GM19238 (cell line): ENCODE data around the gene FAM117B.
"Not testable (repeated sequence)": the region's sequence is repeated elsewhere in the genome, so short reads cannot be mapped to it uniquely, and the experiment has no call there.

ENCODE experiments used
- DNase-seq: peaks from one replicate; pipeline ENCODE4 v3.0.0; 2011; ENCODE audit warnings: low spot score; ENCODE audit not compliant: insufficient read length

Gene FAM117B

DNA sequence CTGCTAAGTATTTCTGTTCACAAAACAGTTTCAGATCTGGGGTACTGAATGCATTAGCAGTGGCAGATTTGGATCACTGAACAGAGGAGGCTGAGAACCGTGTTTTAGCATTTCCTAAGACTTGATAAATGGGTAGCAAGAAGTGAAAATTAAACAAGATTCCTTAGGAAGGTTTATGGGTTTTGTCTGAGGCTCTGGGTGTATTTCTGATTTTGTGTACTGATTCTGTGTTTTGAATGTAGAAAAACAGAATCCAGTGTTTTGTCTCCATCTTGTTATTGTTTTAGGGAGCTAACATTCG, 1.4 kb downstream of the FAM117B start:
- DNase-seq = no peak

GRCh38 chr2:202638721-202639120, 4.0 kb downstream of the FAM117B start:
- DNase-seq = no peak

GRCh38 chr2:202639231-202639630, 4.5 kb downstream of the FAM117B start:
- no peak for DNase-seq

GRCh38 chr2:202642567-202642966, 7.8 kb downstream of the FAM117B start:
- no peak for DNase-seq

DNA sequence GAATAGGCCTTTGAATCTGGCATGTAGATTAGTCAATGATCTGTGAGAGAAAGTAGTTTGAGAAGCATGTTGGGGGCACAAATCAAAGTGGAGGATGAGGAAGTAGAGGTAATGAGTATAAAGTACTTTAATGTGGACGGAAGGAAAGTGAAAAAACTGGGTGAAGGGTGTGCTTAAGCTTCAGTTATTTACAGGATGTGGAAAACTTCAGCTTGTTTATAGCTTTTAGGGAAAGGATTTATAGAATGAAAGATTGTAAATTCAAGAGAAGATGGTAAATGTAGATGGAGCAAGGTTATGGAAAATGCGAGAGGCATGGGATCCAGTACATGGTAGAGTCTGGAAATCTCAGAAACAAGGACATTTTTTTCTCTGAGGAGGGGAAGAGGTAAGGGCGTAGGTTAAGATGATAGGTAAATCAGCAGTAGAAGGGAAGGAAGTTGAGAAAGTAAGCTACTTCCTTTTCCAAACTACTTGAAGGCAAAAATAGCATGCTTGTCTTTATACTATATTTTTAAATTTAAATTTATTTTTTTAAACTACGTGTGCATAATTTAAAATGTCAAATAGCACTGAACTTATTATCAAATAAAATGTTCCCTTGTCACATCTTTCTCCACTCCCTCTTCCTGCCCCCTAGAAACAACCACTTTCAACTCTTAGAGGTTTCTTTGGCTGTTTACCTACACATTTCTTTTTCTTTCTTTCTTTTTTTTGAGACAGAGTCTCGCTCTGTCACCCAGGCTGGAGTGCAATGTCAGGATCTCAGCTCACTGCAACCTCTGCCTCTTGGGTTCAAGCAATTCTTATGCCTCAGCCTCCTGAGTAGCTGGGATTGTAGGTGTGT, 8.5 kb downstream of the FAM117B start:
- no peak for DNase-seq

- DNase-seq = no peak
These were observed 17.4 kb downstream of the FAM117B start for GRCh38 chr2:202652119-202652518.

DNA sequence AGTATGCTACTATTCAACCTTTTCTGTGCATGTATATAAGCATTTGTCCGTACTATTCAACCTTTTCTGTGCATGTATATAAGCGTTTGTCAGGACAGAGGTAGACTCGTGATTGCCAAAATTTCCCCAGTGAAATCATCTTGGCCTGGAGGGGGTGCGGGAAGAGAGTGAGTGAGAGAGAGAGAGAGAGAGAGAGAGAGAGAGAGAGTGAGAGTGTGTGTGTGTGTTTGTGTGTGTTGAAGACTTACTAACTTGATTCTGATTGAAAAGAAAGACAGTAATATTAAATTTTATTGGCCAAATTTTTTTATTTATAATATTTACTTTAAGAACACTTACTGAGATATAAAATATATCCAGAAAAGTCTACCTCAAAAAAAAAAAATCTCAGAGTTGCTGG, 19.1 kb downstream of the FAM117B start:
- no peak for DNase-seq

- no peak for DNase-seq
These were observed 23.1 kb downstream of the FAM117B start for GRCh38 chr2:202657876-202658275.

- DNase-seq = no peak
These were observed 26.0 kb downstream of the FAM117B start for GRCh38 chr2:202660796-202661195.

- DNase-seq = no peak
These were observed 35.1 kb downstream of the FAM117B start for GRCh38 chr2:202669841-202670240.

GRCh38 chr2:202671317-202672035, 36.7 kb downstream of the FAM117B start:
- no peak for DNase-seq

GRCh38 chr2:202675097-202675496, 40.3 kb downstream of the FAM117B start:
- not testable (repeated sequence) for DNase-seq

DNA sequence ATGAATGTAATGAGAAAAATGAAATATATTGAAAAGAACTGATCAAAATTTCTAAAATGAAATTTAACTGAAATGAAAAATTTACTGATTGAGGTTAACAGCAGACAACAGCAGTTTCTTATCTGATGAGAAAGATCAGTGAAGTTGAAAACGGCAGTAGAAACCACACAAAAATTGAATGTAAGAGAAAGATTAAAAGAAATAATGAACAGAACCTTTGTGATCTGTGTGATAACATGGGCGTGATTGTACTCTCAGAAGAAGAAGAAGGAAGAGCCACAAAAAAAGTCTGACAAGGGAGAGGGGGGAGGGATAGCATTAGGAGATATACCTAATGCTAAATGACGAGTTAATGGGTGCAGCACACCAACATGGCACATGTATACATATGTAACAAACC, 45.2 kb downstream of the FAM117B start:
- no peak for DNase-seq

GRCh38 chr2:202680512-202680911, 45.7 kb downstream of the FAM117B start:
- no peak for DNase-seq

DNA sequence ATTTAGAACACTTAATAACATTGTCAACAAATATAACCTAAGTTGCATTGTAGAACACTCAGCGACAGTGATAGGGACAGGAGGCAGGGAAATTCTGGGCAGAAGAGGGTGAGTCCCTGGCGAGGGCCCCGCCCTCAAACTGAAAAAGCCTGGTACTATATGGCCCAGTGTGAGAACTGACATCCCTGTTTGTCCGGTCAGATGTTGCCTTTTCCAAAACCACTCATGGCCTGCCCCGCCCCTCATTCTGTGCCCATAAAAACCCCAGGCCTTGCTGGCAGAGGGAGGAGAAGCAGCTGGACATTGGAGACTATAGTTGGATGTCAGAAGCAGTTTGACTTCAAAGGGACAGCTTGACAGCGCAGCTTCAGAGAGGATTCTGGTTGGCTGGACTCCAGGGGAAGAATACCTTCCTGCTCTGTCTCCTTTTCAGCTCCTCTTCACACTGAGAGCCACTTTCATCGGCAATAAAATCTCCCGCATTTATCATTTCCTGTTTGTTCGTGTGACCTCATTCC, 47.0 kb downstream of the FAM117B start:
- DNase-seq = no peak

DNA sequence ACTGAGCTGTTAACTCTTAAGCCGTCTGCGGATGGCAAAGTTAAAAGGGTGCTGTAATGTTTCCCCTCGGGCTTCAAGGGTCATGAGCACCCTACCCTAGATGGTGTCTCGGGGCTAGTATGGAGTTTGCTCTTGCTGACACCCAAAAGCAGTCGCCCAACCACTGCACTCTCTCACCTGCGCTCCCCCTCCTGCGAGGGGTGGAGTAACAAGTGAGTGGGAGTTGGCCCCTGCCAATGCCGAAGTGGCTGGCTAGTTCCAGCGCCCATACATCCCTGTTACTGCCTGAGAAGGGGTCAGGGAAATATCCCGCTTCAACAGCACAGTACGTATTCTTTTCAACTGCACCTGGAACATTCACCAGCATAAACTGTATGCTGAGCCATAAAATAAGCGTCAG, 47.5 kb downstream of the FAM117B start:
- DNase-seq = no peak

DNA sequence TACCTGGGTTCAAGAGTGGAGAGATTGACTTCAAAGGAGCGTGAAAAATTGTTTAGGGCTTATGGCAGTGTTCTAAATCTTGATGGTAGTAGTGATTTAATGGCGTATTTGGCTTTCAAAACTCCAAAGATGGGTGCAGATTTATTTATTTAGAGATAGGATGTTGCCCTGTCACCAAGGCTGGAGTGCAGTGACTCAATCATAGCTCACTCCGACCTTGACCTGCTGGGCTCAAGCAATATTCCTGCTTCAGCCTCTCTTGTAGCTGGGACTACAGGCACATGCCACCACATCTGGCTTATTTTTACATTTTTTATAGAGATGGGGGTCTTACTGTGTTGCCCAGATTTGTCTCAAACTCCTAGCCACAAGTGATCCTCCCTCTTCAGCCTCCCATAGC, 52.5 kb downstream of the FAM117B start:
- DNase-seq = no peak

DNA sequence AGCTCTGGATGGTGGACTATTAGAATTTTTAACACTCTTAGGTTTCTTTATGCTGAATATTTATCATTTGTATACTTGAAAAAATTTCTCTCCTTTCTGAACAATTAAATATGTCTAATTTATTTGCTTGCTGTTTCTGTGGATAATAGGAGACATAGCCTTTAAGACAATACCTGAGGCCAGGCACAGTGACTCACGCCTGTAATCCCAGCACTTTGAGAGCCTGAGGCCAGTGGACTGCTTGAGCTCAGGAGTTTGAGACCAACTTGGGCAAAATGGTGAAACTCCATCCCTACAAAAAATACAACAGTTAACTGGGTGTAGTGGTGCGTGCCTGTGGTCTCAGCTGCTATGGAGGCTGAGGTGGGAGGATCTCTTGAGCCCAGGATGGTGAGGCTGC, 54.7 kb downstream of the FAM117B start:
- no peak for DNase-seq

- DNase-seq = no peak
These were observed 55.1 kb downstream of the FAM117B start for GRCh38 chr2:202689898-202690297.

GRCh38 chr2:202690321-202690900, 55.6 kb downstream of the FAM117B start:
- DNase-seq = no peak

DNA sequence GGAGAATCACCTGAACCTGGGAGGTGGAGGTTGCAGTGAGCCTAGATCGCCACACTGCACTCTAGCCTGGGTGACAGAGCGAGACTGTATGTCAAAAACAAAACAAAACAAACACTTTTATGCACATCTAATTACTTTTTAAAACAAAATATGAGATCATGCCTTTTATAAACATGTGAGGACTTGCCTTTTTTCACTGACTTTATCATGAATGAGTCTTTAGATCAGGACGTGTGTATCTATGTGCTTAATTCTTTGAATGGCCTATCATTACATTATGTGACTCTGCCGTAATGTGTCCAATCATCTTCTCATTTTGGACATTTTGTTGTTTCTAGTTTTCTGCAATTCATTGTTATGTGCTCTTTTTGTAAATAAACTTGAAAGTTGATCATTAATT, 58.7 kb downstream of the FAM117B start:
- no peak for DNase-seq

- DNase-seq = no peak
These were observed 60.4 kb downstream of the FAM117B start for GRCh38 chr2:202695166-202695565.
